ENCODE data around the gene CCDC172.

Gene CCDC172, protein sequence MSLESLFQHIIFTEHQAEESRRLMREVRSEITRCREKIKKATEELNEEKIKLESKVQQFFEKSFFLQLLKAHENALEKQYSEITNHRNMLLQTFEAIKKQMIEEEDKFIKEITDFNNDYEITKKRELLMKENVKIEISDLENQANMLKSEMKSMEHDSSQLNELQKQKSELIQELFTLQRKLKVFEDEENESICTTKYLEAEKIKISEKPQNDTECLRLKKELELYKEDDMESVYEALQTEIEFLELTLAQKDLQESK

DNA sequence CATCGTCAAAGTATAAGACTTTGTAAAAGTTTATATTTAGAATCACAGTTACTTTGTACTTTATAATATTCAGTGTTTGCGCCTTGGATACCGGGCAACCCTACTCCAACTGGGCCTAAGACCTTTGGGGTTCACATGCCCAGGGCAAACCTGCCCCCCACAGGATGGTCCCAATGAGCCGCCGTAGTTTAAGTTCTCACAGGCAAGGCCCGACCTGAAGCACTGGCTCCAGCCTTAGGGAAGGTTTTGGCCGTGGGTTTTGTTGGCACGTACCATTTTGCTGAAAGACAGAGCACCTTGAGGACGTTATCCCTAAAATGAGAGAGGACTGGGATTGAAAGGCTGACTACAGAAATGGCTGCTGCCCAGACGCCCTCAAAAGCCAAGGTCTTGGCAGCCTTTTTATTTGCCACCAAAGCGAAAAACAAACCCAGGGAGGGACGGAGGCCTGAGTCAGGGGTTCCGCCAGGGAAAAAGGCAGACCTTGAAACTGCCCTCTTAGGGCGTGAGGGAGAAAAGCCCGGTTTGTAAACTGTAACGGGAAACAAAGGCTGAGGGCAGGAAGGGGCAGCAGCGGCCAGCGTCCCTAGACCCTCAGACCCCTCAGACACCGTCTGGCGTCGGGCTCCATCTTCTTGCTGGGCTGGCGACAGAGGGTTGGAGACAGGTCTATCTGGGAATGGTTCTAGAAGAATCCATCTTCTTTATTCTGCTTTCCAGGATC lies at the start of gene CCDC172:
TSS of gene CCDC172 (plus strand) at position 222 of the 724 bp plus-strand sequence. CDS start 564 bp downstream, outside the sequence.
- DNase-seq (ENCODE audit: low read depth): no peak

DNA sequence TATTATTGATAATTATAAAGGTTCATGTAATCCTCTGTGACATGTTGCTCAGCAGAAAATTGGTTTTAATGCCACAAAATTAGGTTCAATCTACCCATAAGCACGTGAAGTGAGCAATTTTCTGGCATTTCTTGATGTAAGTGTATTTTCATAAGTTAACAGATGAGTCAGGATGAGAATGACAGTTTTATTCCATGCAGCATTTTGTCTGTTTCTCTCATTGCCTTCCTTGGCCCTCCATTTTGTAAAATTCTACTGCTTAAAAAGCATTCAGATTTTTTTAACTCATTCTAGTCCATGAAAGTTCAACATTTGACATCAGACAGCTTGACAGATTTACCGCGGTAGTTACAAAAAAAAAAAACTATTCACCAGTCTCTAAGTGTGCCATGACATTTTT lies 47.3 kb upstream of the CCDC172 start:
- no peak for DNase-seq (ENCODE audit: low read depth)

DNA sequence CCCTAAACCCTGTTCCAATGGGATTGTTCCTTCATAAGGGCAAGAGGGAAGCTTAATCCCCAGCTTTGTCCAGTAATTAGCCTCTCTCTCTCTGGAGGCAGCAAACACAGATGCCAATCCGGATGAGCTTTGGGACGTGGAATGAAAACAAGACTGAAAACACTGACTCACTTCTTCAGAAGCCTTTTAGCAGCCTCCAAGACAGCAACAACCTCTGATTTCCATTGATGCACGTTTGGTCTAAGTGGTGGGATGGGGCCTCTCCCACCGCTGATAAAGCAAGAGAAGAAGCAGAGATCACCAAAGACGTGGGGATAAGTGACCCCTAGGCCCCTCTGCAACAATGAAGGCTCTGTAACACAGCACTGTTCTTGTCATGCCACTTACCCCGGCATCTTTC lies 45.4 kb upstream of the CCDC172 start:
- no peak for DNase-seq (ENCODE audit: low read depth)

DNA sequence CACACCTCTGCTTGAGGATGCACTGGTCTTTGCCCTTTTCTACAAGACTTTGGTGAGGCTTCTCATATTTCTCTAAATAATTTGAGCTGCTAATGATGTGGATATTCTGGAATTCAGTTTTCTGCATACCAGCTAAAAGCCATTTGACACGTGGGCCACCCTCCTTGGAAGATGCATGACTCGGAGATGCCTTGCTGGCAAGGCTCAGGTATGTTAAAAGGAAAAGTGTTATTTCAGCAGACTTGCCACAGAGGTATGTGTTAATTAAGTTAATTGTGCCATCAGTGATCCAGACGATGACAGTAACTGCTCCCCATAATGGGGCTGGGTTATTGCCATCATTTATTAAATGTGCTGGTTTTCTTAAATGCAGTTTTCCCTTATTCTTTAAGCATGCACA lies 42.5 kb upstream of the CCDC172 start:
- DNase-seq (ENCODE audit: low read depth): no peak

DNA sequence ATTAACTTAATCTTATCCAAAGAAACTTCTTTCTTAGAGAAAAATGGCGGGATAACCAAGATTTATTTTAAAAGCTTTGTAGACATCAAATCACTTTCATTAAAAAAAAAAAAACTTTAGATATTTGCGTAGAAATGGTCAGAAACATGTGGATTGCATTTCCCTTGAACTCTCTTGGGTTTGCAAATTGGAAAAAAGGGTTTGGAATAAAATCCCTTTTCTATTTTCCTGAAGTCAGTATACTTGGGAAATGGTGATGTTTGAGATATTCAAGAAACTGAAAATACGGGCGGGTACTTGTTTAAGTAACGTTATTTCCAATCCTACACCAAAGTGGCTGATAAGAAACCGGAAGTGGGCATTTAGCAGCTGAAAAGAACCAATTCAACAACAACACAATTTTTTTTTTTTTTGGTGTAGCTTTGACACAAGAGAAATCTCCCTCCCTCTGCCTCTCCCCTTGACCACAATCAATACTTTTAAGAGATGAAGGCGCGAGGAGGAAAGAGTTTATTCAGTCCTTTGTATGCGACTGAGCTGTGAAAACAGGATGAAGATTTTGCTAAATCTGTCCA lies 37.5 kb upstream of the CCDC172 start:
- no peak for DNase-seq (ENCODE audit: low read depth)

DNA sequence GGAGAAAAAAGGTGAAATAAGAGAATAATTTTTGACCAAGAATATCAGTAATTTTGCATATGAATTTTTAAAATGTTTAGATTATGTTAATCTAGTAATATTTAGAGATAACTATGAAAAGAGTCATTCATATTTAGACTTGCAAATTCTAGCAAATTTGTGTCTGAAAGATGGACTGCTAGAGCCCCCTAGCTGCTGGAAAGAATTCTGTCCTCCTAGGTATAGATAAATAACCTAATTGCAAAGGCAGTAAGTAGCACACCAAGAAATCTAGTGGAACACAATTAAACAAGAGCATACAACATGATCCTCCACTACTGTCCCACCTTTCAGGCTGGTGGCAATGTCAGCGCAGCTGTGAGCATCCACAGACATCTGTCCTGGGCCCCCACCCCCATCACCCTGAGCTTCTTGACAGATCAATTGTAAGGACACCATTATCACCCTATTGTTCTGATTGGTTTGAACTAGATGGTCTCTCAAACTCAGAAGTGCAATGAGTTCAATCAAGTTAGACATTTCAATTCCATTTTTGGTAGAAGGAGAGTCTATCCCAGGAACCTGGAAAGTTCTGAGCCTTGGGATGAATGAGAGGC lies 36.2 kb upstream of the CCDC172 start:
- DNase-seq (ENCODE audit: low read depth): no peak

DNA sequence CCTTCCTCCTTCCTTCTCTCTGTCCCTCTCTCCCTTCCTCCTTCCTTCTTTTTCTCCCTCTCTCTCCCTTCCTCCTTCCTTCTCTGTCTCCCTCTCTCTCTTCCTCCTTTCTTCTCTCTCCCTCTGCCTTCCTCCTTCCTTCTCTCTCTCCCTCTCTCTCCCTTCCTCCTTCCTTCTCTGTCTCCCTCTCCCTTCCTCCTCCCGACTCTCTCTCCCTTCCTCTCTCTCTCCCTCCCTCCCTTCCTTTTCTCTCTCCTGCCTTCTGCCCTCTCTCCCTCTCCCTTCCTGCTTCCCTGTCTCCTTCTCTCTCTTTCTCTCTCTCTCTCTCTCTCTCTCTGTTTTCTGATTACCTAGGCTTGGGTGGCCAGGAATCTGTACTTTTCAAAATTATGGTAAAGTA lies 34.6 kb upstream of the CCDC172 start:
- DNase-seq (ENCODE audit: low read depth): no peak

DNA sequence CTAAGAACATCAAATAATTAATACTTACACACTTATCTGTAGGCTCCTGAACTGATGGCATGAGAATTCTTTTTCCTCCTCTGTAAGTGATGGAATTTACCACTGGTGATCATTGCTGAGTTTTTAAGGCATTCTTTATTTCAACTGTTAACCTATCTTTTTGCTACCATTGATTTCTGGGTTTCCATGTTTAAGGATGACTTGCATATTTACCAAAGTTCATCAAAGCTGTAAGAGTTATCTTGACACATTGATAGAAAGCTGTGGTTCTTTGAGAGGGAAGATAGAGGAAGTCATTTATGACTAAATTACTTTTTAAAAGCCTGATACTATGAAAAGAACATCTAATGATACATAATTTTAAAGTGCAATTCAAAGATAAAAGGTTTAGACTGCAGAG lies 31.8 kb upstream of the CCDC172 start:
- no peak for DNase-seq (ENCODE audit: low read depth)

DNA sequence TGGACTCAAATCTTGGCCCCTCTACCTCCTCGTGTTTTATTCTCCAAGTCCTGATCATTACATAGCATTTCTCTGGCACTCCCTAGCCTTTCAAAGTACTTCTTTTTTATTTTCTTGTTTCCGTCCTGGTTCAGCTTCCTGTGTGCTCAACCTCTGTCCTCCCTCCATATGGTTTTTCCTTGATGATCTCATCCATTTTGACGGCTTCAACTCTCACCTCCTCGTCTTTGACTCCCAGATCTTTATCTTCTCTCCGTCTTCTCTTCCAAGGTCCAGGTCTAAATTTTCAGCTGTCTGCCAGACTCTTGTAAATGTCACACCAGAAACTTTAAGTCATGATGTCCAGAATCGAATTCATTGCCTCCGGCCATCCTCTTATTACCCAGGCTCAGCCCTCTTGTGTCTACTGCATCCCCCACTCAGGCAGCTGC lies 27.9 kb upstream of the CCDC172 start:
- no peak for DNase-seq (ENCODE audit: low read depth)

DNA sequence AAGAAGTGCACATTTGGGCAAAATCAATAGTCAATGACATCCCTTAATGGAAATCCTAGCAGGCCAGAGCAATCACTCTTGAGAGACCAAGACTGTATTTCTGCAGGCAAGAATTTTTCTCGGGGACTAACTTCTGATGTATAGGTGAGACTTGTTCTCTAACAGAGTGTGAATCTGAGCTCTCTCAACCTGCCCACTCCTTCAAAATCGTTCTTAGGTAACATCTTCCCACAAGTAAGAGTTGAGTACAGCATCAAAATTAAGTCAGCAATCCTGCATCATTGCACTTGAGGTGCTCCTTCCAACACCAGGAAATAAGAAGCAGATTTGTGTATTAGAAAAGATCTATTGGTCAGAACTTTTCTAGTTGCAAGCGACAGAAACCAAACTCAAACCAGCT lies 25.7 kb upstream of the CCDC172 start:
- DNase-seq (ENCODE audit: low read depth): no peak

DNA sequence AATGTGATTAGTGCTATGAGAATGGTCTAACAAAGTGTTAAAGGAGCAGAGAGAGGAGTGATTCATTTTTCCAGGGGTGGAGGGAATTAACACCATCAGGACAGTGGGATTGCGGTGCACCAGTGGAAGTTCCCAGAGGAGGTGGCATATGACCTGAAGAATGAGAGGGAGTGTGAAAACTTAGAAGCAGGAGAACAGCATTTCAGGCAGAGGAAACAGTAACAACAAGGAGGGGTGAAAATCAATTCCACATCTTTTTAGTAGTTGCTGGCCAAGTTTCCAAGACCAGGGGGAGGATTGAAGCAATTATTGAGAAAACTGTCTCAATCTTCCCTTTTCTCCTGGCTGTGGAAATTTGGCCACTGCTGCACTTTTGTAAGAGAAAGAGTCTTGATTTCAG lies 23.7 kb upstream of the CCDC172 start:
- DNase-seq (ENCODE audit: low read depth): no peak

DNA sequence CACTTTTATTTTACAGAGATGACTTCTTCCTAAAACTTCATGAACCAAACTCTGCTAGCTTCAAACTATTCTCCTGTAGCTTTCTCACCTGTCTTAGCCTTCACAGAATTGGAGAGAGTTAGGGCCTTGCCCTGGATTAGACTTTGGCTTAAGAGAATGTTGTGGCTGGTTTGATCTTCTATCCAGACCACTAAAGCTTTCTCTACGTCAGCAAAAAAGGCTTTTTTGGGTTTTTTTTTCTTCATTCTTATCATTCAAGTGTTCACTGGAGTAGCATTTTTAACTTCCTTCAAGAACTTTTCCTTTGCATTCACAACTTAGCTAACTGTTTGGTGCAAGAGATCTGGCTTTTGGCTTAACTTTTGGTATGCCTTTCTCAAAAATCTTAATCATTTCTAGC lies 19.3 kb upstream of the CCDC172 start:
- DNase-seq (ENCODE audit: low read depth): no peak

DNA sequence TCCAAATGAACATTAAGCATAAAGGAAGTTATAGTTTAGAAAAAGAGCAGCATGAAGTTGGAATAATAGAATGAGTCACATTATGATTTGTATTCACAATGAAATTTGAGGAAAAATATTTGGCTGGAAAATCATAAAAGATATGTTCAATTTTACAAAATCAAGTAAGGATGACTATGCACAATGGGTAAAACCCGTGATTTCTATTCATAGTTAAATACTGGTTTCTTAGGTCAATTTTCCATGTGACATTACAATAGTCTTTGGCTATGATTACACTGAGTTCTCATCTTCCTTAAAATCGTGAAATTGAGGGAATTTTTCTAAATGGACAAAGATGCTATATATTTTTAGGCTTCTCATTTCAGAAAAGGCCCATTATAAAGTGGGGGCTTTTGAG lies 17.4 kb upstream of the CCDC172 start:
- no peak for DNase-seq (ENCODE audit: low read depth)

DNA sequence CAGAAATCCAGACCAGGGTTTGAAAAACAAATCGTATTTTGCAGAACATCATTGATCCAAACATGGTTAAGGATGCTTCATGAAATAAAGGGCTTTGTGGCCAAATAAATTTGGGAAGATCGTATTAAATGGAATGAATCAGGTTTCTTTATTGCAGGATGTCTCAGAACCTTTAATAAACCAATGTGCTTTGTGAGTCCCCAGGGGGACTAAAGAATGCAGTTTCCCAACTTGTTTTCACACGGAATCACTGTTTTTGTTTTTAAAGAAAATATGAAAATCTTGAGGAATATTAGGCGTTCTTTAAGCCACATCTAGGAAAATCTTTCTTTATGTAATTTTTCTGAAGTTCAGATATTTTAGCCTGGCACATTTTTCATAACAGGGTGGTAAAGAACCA lies 16.8 kb upstream of the CCDC172 start:
- no peak for DNase-seq (ENCODE audit: low read depth)

DNA sequence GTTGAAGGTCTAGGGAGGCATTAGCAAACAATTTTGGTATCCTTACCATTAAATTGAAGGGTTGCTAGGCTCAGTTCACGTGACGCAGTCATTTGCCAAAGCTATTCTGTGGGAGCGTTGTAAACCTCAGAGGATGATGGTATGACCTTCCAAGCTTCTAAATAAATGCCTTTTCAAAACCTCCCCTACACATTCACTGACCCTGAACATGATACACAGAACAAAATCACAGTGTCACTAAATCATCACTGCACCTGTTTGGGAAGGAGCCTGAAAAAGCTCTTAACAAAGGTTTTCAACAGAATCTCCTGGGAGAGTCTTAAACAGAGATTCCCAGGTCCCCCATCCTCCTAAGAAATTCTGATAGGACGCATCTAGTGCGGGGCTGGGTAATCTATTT lies 13.2 kb upstream of the CCDC172 start:
- DNase-seq (ENCODE audit: low read depth): no peak

DNA sequence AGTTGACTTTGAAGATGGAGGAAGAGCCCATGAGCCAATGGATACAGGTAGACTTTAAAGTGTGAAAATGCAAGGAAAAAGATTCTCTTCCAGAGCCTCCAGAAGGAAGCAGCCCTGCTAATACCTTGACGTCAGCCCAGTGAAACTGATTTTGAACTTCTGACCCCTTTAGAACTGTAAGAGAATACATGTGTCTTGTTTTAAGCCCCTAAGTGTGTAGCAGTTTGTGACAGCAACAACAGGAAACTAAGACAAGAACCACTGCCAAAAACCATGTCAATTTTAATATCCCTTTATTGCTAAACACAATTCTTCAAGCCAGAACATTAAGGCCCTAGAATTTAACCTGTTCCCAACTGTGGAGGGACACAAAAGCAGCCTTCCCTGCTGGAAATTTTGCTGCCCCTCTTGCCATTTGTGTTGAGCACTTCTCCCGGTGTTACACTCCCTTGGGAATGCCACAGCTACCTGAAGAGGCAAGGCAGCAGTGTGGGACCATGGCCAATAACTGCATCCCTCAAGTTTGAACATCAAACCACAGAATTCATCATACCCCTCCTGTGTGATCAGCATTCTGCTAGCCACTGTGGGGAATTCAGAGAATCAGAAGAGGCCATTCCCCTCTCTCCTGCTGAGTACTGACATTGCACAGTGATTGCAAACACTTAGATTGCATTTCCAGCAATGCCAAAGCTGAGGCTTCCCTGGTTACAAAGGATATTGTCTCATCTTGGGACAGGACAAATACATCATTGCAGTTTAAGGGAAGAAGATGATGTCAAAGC lies 12.3 kb upstream of the CCDC172 start:
- no peak for DNase-seq (ENCODE audit: low read depth)

DNA sequence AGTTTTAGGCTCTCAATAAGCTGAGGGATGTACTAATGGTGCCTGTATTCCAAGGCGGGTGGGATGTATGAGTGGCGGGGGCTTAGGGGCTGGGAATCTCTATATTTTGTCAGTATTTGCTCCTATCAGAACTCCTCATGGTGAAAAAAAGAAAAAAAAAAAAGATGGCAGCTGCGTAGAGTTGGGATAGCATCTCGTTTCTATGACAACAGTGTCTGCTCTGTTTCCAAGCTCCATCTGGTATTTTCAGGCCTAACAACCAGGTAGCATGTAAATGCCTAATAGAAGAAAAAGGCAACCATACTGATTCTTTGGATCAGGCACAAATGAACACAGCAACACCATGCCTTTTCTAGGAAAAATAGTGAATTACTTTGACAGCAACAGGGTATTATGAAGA lies 11.7 kb upstream of the CCDC172 start:
- no peak for DNase-seq (ENCODE audit: low read depth)

DNA sequence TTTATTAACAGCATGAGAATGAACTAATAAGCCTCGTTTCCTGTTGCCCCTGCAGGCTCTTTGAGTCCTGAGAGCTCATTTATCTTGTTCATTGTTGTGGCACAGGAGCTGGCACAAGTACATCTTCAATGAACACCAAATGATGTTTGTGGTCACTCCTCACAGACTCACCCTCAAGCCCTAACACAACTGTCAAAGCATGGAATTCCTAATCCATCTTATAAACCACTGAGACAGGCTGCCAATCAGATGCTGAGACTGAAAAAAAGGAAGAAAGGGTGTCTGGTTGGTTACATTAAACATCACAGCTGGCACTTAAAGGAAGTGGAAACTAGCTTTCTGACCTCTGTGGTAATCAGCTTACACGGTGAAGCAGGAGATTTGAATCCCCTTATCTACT lies 7.7 kb upstream of the CCDC172 start:
- no peak for DNase-seq (ENCODE audit: low read depth)

DNA sequence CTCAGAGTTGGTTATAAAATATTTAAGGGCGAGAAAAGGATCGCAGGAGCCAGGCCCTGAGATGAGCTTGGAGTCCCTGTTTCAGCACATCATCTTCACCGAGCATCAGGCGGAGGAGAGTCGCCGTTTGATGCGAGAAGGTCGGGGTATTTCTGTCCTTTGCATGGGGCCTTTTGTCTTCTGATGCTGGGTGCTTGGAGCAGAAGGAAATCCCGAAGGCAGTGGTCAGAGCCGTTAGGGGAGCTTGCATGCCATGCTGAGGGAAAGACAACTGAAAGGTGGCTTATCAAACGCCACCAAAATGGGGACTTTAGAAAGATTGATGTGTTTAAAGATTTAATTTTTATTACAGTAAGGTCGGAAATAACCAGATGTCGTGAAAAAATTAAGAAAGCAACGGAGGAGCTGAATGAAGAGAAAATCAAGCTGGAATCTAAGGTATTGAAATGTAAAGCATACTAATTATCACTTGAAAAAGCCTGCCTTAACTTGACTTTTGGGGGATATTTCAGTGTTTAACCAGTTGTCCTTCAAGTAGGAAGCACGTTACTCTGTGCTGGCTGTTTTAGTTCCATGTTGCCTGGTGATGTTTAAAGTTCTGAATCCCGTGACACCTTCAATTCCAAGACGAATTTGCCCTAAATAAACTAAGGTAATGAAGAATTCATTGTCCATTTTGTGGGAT lies 845 bp downstream of the CCDC172 start:
- no peak for DNase-seq (ENCODE audit: low read depth)

DNA sequence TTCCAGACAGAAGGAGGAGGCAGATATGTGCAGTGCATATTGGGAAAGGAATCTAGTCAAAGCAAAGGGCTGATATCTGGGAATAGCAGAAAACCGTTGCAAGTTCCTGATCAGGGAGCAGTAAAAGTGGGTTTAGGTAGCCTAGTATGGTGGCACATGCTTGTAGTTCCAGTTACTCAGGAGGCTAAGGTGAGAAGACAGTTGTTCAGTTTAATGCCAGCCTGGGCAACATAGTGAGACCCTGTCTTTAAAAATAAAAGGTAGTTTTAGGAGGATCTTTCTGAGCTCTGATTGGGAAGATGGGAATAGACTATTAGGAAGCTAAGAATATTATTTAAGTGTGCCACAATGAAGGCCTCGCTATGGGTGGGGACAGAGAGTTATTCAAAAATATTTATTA lies 1.7 kb downstream of the CCDC172 start:
- DNase-seq (ENCODE audit: low read depth): no peak

DNA sequence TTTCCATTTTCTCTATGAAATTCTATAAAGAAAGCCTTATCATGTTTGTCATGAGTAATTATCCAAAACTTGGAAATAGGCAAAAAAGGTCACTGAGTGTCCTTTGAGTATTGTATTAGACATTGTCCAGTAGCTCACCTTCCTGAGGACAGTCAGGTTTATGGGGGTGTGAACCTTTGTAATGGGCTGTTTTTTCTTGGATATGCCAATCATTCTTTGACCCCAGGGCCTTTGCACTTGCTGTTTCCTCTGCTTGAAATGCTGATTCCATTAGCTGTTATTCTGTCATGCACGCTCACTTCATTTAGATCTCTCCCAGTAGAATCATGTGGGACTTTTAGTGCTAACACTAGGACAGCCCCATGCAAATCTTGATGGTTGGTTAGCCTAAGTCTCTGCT lies 4.9 kb downstream of the CCDC172 start:
- DNase-seq (ENCODE audit: low read depth): no peak

DNA sequence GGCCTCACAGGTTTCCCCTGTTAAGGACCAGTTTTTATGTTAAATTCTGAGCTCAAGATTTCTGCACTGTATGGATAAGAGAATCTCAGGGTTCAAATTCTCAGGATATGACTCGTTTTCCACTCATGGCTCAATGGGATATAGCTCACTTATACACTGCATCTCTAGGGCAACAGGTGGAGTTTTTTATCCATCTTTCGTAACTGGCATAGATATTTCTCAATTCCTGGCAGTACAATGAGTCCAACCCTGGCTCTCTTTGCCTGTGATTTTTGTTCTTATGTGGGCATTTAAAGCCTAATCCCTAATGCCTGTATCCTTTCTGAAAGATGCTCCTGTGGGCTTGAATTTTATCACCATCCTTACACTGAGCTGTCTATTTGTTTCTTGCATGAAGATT lies 7.6 kb downstream of the CCDC172 start:
- DNase-seq (ENCODE audit: low read depth): no peak
